Stimulated activated CD4-positive, alpha-beta T cell treated with anti-CD3 and anti-CD28 coated beads, Interleukin-12 subunit alpha, Interleukin-12 subunit beta, amount 100 ng/mL, for 48 hours (primary cell): Measurements from ENCODE around the gene PCSK6.

Experiments
- DNase-seq, 3 donors: peaks; one replicate each; pipeline ENCODE4 v3.0.0-alpha.2; 2020; ENCODE audit warnings: low read depth in 2 of 3, low spot score in 1 of 3

PCSK6 gene

GRCh38 chr15:101255615-101256241 lies 233.8 kb downstream of the PCSK6 start:
- no peak for DNase-seq

- no peak for DNase-seq
Observed at GRCh38 chr15:101255051-101255395, 234.5 kb downstream of the PCSK6 start.

- DNase-seq: no peak
Observed at GRCh38 chr15:101254157-101255050, 235.1 kb downstream of the PCSK6 start.
